HepG2 (cell line): ENCODE measurements around the gene CCT4. TPM values are rescaled to one million over a fixed set of nuclear protein-coding genes. Genes with fewer than 3 reads are reported as not detected.
"Not testable (repeated sequence)": the region's sequence is repeated elsewhere in the genome, so short reads cannot be mapped to it uniquely, and the experiment has no call there.

ENCODE experiments used
- ATAC-seq: fragments of 200-7000 bp; cut with Tn5 transposase; 3 replicates; pipeline ENCODE4 v1.9.1; 2020; ENCODE audit warnings: mild to moderate bottlenecking, moderate library complexity
- BruUV-seq: library from RNA; stranded (reverse); fragments of 400-500 nt; replicated peaks from 2 replicates; lab custom pipeline; 2021; lab: Mats Ljungman, UMichigan
- CTCF ChIA-PET: fragments of 300-600 bp; formaldehyde crosslinking; extraction: SDS; loops from one replicate; lab custom pipeline; 2021; ENCODE audit warnings: low total read pairs, inconsistent platforms, low intra/inter-chr PET ratio; lab: Yijun Ruan, JAX
- POLR2A ChIA-PET: fragments of 350-600 bp; sonication (Branson Sonifier 250); formaldehyde crosslinking; loops from one replicate; lab custom pipeline; 2020; ENCODE audit warnings: antibody characterized with exemption, inconsistent platforms; lab: Yijun Ruan, JAX
- DNase-seq: peaks from one replicate; pipeline ENCODE4 v3.0.0-alpha.2; 2015; ENCODE audit warnings: low spot score
- FAIRE-seq: peaks from 3 replicates; lab custom pipeline; 2011; peaks lifted over from hg19 to GRCh38; lab: Jason Lieb, UNC
- H2AFZ ChIP-seq: one replicate; pipeline ENCODE4 v1.6.1; 2011; ENCODE audit warnings: low read length, inconsistent platforms
- H3K27ac ChIP-seq: fragments of 300-600 bp; 3 replicates; pipeline ENCODE4 v1.8.0; 2011; ENCODE audit warnings: mixed run types, mild to moderate bottlenecking, mixed read lengths, low read length, inconsistent platforms; ENCODE audit not compliant: insufficient read depth; ENCODE audit errors: extremely low read length
- H3K27me3 ChIP-seq, 2 experiments: fragments of 200-600 bp in 1 of 2; 2 replicates in 1 of 2; 3 replicates in 1 of 2; pipeline versions ENCODE4 v1.6.0 to v1.8.0; 2011; ENCODE audit warnings: low read length in 2 of 2, mild to moderate bottlenecking in 2 of 2, moderate library complexity in 2 of 2, inconsistent platforms in 1 of 2; ENCODE audit not compliant: insufficient read depth in 2 of 2, control insufficient read depth in 1 of 2
- H3K36me3 ChIP-seq, 2 experiments: fragments of 200-600 bp in 1 of 2; replicated peaks in 1 of 2; 2 replicates in 1 of 2; 3 replicates in 1 of 2; pipeline versions ENCODE4 v1.5.1 to v1.8.0; 2011; ENCODE audit warnings: low read length in 2 of 2, inconsistent platforms in 1 of 2; ENCODE audit not compliant: insufficient read depth in 2 of 2, control insufficient read depth in 1 of 2
- H3K4me1 ChIP-seq: 2 replicates; pipeline ENCODE4 v1.5.1; 2012; ENCODE audit warnings: low read length, inconsistent platforms; ENCODE audit not compliant: insufficient read depth
- H3K4me2 ChIP-seq: 2 replicates; pipeline ENCODE4 v1.6.0; 2011; ENCODE audit warnings: low read depth, low read length, inconsistent platforms
- H3K4me3 ChIP-seq, 3 experiments: fragments of 200-600 bp in 1 of 3; sonication (generic), shearing (Covaris generic) in 1 of 3; replicated peaks in 1 of 3; 2 replicates each; pipeline ENCODE4 v1.5.1; 2011 to 2016; ENCODE audit warnings: low read length in 3 of 3, inconsistent platforms in 2 of 3, low read depth in 2 of 3, mild to moderate bottlenecking in 2 of 3, control low read depth in 1 of 3, mixed read lengths in 1 of 3; ENCODE audit not compliant: insufficient read depth in 1 of 3
- H3K79me2 ChIP-seq: one replicate; pipeline ENCODE4 v1.6.1; 2011; ENCODE audit warnings: low read length, inconsistent platforms; ENCODE audit not compliant: insufficient read depth
- H3K9ac ChIP-seq: 2 replicates; pipeline ENCODE4 v1.6.0; 2011; ENCODE audit warnings: mild to moderate bottlenecking, low read depth, low read length, inconsistent platforms; ENCODE audit not compliant: insufficient read depth
- H3K9me3 ChIP-seq: 2 replicates; pipeline ENCODE4 v1.5.1; 2012; ENCODE audit warnings: mild to moderate bottlenecking, low read length
- H4K20me1 ChIP-seq: 2 replicates; pipeline ENCODE4 v1.6.0; 2011; ENCODE audit warnings: inconsistent platforms, mild to moderate bottlenecking, low read length, moderate library complexity; ENCODE audit not compliant: insufficient read depth
- HNF4A ChIP-seq: sonication (generic); formaldehyde crosslinking; IDR thresholded peaks from 2 replicates; pipeline ENCODE4 v1.4.0; 2020; ENCODE audit warnings: missing genetic modification reagents
- TEAD3 ChIP-seq: optimal IDR thresholded peaks from 2 replicates; pipeline ENCODE3; 2016; ENCODE audit warnings: borderline replicate concordance
- ZFP41 ChIP-seq: sonication (generic); formaldehyde crosslinking; IDR thresholded peaks from 2 replicates; pipeline ENCODE4 v1.4.0; 2020; ENCODE audit warnings: mild to moderate bottlenecking, missing genetic modification reagents, borderline replicate concordance
- ZMYM3 ChIP-seq: sonication (generic); formaldehyde crosslinking; IDR thresholded peaks from 2 replicates; pipeline ENCODE4 v1.5.1; 2020; ENCODE audit warnings: mild to moderate bottlenecking, missing genetic modification reagents
- ZNF460 ChIP-seq: sonication (generic); formaldehyde crosslinking; IDR thresholded peaks from 2 replicates; pipeline ENCODE4 v1.5.1; 2020; ENCODE audit warnings: missing genetic modification reagents, mild to moderate bottlenecking, borderline replicate concordance
- WGBS: methylation state at CpG from one replicate; pipeline ENCODE4 v1.1.6; 2017; ENCODE audit warnings: low lambda C conversion rate; 5-methylcytosine and 5-hydroxymethylcytosine counted together
- in situ Hi-C: cut with HindIII; loops from 2 replicates; pipeline ENCODE4 v1.10.0; 2017; ENCODE audit warnings: low pct_unique_long_range_greater_than_20kb; ENCODE audit not compliant: extremely low pct_ligation_motif_present
- intact Hi-C: fragments of 100-400 bp; cut with micrococcal nuclease; formaldehyde crosslinking; loops from one replicate; pipeline ENCODE4 v1.10.0; 2022; ENCODE audit not compliant: unreplicated experiment
- polyA plus RNA-seq, 8 experiments: library from polyadenylated mRNA; depleted of rRNA in 3 of 8; stranded (reverse) in 7 of 8; unstranded in 1 of 8; fragments of >200 nt; fragmentation: Illumina TruSeq in 4 of 8; extraction: Trizol in 4 of 8; gene quantifications; 2 replicates each; pipeline versions ENCODE4 v1.2.1 to v1.2.3, GENCODE V29; 2011 to 2016; ENCODE audit warnings: low read depth in 4 of 8, missing spikeins in 1 of 8, mixed read lengths in 1 of 8; ENCODE audit not compliant: insufficient read depth in 1 of 8
- total RNA-seq, 5 experiments: library from RNA; depleted of rRNA; stranded (reverse); fragments of >200 nt; fragmentation: Illumina TruSeq; extraction: Trizol; gene quantifications; 2 replicates each; pipeline ENCODE4 v1.2.3, GENCODE V29; 2016; ENCODE audit warnings: low read depth in 1 of 5
- TF ChIP-seq, protein P1 (sequence below): sonication (generic); formaldehyde crosslinking; IDR thresholded peaks from 2 replicates; pipeline ENCODE4 v1.4.0; 2020; ENCODE audit warnings: missing genetic modification reagents, mild to moderate bottlenecking, borderline replicate concordance
- TF ChIP-seq, protein P2 (sequence below): sonication (generic); formaldehyde crosslinking; IDR thresholded peaks from one replicate; pipeline ENCODE4 v1.5.1; 2020; ENCODE audit warnings: mild to moderate bottlenecking, missing genetic modification reagents; ENCODE audit errors: not compliant biosample characterization

Gene CCT4
- total and polyA plus RNA-seq, 2 of the 13 experiments (the other 11 are each of a cell fraction or from before 2014, with no cell fraction given), result 138 to 340 TPM

DNA sequence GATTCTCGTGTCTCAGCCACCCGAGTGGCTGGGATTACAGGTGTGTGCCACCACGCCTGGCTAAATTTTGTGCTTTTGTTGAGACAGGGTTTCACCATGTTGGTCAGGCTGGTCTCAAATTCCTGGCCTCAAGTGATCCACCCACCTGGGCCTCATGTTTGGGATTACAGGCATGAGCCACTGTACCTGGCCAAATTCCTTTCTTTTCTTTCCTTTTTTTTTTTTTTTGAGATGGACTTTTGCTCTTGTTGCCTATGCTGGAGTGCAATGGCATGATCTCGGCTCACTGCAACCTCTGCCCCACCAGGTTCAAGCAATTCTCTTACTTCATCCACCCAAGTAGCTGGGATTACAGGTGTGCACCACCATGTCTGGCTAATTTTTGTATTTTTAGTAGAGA is 26.3 kb upstream of the CCT4 start:
- intact Hi-C loops, result loop anchor here (5.0 kb wide), 1 partner anchor 78 kb away; no protein-coding TSS in a partner anchor
- H4K20me1 ChIP-seq, POLR2A ChIA-PET, H3K4me2 ChIP-seq, H3K27me3 ChIP-seq, H3K9me3 ChIP-seq, H3K79me2 ChIP-seq, DNase-seq, H3K27ac ChIP-seq, FAIRE-seq, ATAC-seq, CTCF ChIA-PET, H3K36me3 ChIP-seq, H3K4me3 ChIP-seq, H2AFZ ChIP-seq, H3K9ac ChIP-seq, BruUV-seq: not testable (repeated sequence)
- TF ChIP-seq ZNF460 (CRISPR knock-in tag), result peak; percentile 80
- TF ChIP-seq, protein P1, sequence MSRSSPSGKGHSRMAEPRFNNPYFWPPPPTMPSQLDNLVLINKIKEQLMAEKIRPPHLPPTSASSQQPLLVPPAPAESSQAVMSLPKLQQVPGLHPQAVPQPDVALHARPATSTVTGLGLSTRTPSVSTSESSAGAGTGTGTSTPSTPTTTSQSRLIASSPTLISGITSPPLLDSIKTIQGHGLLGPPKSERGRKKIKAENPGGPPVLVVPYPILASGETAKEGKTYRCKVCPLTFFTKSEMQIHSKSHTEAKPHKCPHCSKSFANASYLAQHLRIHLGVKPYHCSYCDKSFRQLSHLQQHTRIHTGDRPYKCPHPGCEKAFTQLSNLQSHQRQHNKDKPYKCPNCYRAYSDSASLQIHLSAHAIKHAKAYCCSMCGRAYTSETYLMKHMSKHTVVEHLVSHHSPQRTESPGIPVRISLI, result peak; percentile 67; the same call in 1 of the 2 replicates
- TF ChIP-seq HNF4A (CRISPR knock-in tag), result peak; percentile 18; the same call in 1 of the 2 replicates
- TF ChIP-seq TEAD3 (CRISPR knock-in tag), result peak; percentile 59
- TF ChIP-seq ZMYM3 (CRISPR knock-in tag), result 0 out of 2 replicates have a peak, but pooled peaks have one; percentile 35
- in situ Hi-C loops, result loop anchor here (5.0 kb wide), 1 partner anchor 498 kb away; no protein-coding TSS in a partner anchor
- H3K4me1 ChIP-seq, result peaks cover 11% of the 10 kb centered on the region
- 86% methylated on average over 4 of the region's 4 CpGs for WGBS

GRCh38 chr2:61911510-61911909 is 23.1 kb upstream of the CCT4 start:
- ATAC-seq (peak; percentile 86), FAIRE-seq (peak; percentile 54), DNase-seq (no peak)
- Histone ChIP-seq H2AFZ (no peak overlapping the region), H3K9me3 (no peaks in the 10 kb centered on the region), H3K27ac (no peak overlapping the region), H3K4me1 (peaks cover 19% of the 10 kb centered on the region), H3K4me3 (no peak overlapping the region), H3K9ac (no peak overlapping the region), H3K79me2 (no peaks in the 10 kb centered on the region), H3K36me3 (no peaks in the 10 kb centered on the region), H3K4me2 (no peak overlapping the region), H4K20me1 (no peaks in the 10 kb centered on the region), H3K27me3 (no peaks in the 10 kb centered on the region)
- WGBS, result 95% methylated on average over 4 of the region's 4 CpGs
- ChIA-PET CTCF (no interaction called here), POLR2A (no interaction called here)
- intact Hi-C loops (no loop called here), in situ Hi-C loops (no loop called here)
- BruUV-seq, result no TSS peak
- TF ChIP-seq, protein P2, sequence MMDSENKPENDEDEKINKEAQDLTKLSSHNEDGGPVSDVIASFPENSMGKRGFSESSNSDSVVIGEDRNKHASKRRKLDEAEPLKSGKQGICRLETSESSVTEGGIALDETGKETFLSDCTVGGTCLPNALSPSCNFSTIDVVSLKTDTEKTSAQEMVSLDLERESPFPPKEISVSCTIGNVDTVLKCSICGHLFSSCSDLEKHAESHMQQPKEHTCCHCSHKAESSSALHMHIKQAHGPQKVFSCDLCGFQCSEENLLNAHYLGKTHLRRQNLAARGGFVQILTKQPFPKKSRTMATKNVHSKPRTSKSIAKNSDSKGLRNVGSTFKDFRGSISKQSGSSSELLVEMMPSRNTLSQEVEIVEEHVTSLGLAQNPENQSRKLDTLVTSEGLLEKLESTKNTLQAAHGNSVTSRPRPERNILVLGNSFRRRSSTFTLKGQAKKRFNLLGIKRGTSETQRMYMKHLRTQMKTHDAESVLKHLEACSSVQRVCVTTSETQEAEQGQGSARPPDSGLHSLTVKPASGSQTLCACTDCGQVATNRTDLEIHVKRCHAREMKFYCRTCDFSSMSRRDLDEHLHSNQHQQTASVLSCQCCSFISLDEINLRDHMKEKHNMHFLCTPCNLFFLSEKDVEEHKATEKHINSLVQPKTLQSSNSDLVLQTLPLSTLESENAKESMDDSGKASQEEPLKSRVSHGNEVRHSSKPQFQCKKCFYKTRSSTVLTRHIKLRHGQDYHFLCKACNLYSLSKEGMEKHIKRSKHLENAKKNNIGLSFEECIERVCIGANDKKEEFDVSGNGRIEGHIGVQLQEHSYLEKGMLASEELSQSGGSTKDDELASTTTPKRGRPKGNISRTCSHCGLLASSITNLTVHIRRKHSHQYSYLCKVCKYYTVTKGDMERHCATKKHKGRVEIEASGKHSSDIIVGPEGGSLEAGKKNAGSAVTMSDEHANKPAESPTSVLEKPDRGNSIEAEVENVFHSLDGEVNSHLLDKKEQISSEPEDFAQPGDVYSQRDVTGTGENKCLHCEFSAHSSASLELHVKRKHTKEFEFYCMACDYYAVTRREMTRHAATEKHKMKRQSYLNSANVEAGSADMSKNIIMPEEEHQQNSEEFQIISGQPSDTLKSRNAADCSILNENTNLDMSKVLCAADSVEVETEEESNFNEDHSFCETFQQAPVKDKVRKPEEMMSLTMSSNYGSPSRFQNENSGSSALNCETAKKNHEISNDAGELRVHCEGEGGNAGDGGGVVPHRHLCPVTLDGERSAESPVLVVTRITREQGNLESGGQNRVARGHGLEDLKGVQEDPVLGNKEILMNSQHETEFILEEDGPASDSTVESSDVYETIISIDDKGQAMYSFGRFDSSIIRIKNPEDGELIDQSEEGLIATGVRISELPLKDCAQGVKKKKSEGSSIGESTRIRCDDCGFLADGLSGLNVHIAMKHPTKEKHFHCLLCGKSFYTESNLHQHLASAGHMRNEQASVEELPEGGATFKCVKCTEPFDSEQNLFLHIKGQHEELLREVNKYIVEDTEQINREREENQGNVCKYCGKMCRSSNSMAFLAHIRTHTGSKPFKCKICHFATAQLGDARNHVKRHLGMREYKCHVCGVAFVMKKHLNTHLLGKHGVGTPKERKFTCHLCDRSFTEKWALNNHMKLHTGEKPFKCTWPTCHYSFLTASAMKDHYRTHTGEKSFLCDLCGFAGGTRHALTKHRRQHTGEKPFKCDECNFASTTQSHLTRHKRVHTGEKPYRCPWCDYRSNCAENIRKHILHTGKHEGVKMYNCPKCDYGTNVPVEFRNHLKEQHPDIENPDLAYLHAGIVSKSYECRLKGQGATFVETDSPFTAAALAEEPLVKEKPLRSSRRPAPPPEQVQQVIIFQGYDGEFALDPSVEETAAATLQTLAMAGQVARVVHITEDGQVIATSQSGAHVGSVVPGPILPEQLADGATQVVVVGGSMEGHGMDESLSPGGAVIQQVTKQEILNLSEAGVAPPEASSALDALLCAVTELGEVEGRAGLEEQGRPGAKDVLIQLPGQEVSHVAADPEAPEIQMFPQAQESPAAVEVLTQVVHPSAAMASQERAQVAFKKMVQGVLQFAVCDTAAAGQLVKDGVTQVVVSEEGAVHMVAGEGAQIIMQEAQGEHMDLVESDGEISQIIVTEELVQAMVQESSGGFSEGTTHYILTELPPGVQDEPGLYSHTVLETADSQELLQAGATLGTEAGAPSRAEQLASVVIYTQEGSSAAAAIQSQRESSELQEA (CRISPR knock-in tag), result no peak
- TF ChIP-seq ZFP41 (CRISPR knock-in tag), result no peak
